ENCODE measurements around the gene SMOC1. TPM values are rescaled to one million over a fixed set of nuclear protein-coding genes. Genes with fewer than 3 reads are reported as not detected.

SMOC1 gene
- total and polyA plus RNA-seq, 2 of the 8 experiments (the other 6 are each of a cell fraction or from before 2014, with no cell fraction given) = 1.6 to 2.4 TPM

- Histone ChIP-seq H3K56ac (replicated peaks; ENCODE audit: insufficient read length, low read depth, low read length) (no peak overlapping the region), H3K9ac (replicated peaks in 1 of 4; ENCODE audit: extremely low read depth in 1 of 4, low read depth in 3 of 4, low read length in 3 of 4) (no peak overlapping the region), H2BK20ac (ENCODE audit: low read length) (no peak overlapping the region), H2BK15ac (ENCODE audit: low read length) (no peak overlapping the region), H3K4ac (replicated peaks; ENCODE audit: insufficient read length, low read depth, low read length) (no peak overlapping the region), H3K4me1 (replicated peaks in 1 of 4; ENCODE audit: control insufficient read depth in 3 of 4, insufficient read depth in 4 of 4, low read length in 3 of 4) (peaks cover 0 to 4% (median 3%) of the 10 kb centered on the region in 4 experiments; a peak in 3 of 7 replicates), H4K5ac (ENCODE audit: insufficient read length, low read depth, low read length) (no peak overlapping the region), H3K36me3 (ENCODE audit: control insufficient read depth in 2 of 4, insufficient read depth in 4 of 4, low read length in 3 of 4) (no peaks in the 10 kb centered on the region), H4K20me1 (replicated peaks in 1 of 2; ENCODE audit: control insufficient read depth in 1 of 2, insufficient read depth in 2 of 2, low read length in 2 of 2) (peaks cover 0 to 2% of the 10 kb centered on the region in 2 experiments), H4K91ac (replicated peaks; ENCODE audit: insufficient read length, low read length) (no peak overlapping the region), H2BK120ac (replicated peaks; ENCODE audit: low read depth, low read length) (no peak overlapping the region), H3K4me3 (ENCODE audit: extremely low read depth in 1 of 4, insufficient read depth in 2 of 4, low read depth in 3 of 4, low read length in 4 of 4) (no peak overlapping the region), H2BK5ac (ENCODE audit: low read depth, low read length) (no peak overlapping the region), H3K4me2 (ENCODE audit: insufficient read depth in 1 of 2, low read depth in 2 of 2, low read length in 2 of 2) (no peak overlapping the region), H2AK5ac (ENCODE audit: low read depth, low read length) (no peak overlapping the region), H2BK12ac (ENCODE audit: low read depth, low read length) (no peak overlapping the region), H3K23me2 (ENCODE audit: low read depth, low read length) (peaks cover 6% of the 10 kb centered on the region), H3K27me3 (replicated peaks in 1 of 4; ENCODE audit: control insufficient read depth in 3 of 4, extremely low read depth in 1 of 4, insufficient read depth in 3 of 4, low read length in 3 of 4) (peaks cover 3 to 26% (median 21%) of the 10 kb centered on the region in 4 experiments; a peak in 6 of 7 replicates), H3K9me3 (ENCODE audit: insufficient read depth in 2 of 2, low read depth in 1 of 2, low read length in 1 of 2) (no peaks in the 10 kb centered on the region), H3K18ac (ENCODE audit: extremely low read depth, low read length) (no peak overlapping the region), H4K8ac (ENCODE audit: extremely low read depth, insufficient read depth, low read length) (no peak overlapping the region), H3K79me1 (ENCODE audit: low read depth, low read length) (no peaks in the 10 kb centered on the region), H3K23ac (ENCODE audit: insufficient read length) (no peak overlapping the region), H3K14ac (ENCODE audit: insufficient read length) (no peak overlapping the region), H2AFZ (ENCODE audit: low read length) (no peak overlapping the region), H3K79me2 (ENCODE audit: control insufficient read depth in 1 of 2, insufficient read depth in 2 of 2, low read length in 2 of 2) (no peaks in the 10 kb centered on the region), H3K27ac (ENCODE audit: low read depth, low read length) (no peak overlapping the region)
- ChIA-PET POLR2A (ENCODE audit: partially characterized antibody) (no interaction called here), CTCF (ENCODE audit: partially characterized antibody) (interaction anchor here (0.6 to 7.0 kb wide), 29 partner anchors 10 to 201 kb away, joined by 3 to 79 read pairs (median 7); no protein-coding TSS in a partner anchor)
- no peak for DNase-seq (ENCODE audit: low read depth in 1 of 2, low spot score in 2 of 2)
- 85% methylated on average over 3 of the region's 3 CpGs; no CpG with 5 or more reads in 1 of the 2 experiments for WGBS, 2 experiments (ENCODE audit: extremely low coverage in 1 of 2, insufficient coverage in 1 of 2, insufficient read length in 1 of 2, insufficient replicate concordance in 2 of 2, low coverage in 1 of 2, low lambda C conversion rate in 2 of 2, missing lambda C conversion rate in 1 of 2)
- no peak for TF ChIP-seq EGR1 (IDR thresholded peaks at IDR 0.05; ENCODE audit: borderline replicate concordance, low read depth, low read length)
- TF ChIP-seq MAFK (IDR thresholded peaks at IDR 0.05; ENCODE audit: low read depth, low read length) = no peak
- TF ChIP-seq SP2 (IDR thresholded peaks at IDR 0.05; ENCODE audit: low read length) = no peak
- FAIRE-seq = no peak
Measured at GRCh38 chr14:69876848-69877306, 2.3 kb upstream of the SMOC1 start.

Data from H1 (cell line).